Small intestine (tissue), 7 donors: Measurements from ENCODE around the gene GJD4. TPM values are rescaled to one million over a fixed set of nuclear protein-coding genes. Genes with fewer than 3 reads are reported as not detected.
A peak's percentile ranks its signal among the peaks of the same experiment; 100 is the strongest.

Experiments
- DNase-seq, 2 donors: peaks; one replicate each; pipeline versions ENCODE4 v3.0.0 to v3.0.0-alpha.2; 2013
- FAIRE-seq: peaks from 2 replicates; lab custom pipeline; 2012; peaks lifted over from hg19 to GRCh38; lab: Jason Lieb, UNC
- H3K27ac ChIP-seq, 3 donors: one replicate each; pipeline ENCODE4 v1.5.1; 2013; ENCODE audit warnings: low read length in 2 of 3, mild to moderate bottlenecking in 2 of 3, control low read depth in 1 of 3, inconsistent platforms in 1 of 3, low read depth in 1 of 3, moderate library complexity in 1 of 3
- H3K27me3 ChIP-seq, 3 donors: one replicate each; pipeline ENCODE4 v1.6.1; 2013; ENCODE audit warnings: low read length in 3 of 3, inconsistent platforms in 1 of 3; ENCODE audit not compliant: control insufficient read depth in 3 of 3, insufficient read depth in 3 of 3
- H3K36me3 ChIP-seq, 3 donors: one replicate each; pipeline ENCODE4 v1.6.1; 2013; ENCODE audit warnings: low read length in 3 of 3, inconsistent platforms in 1 of 3, low read depth in 1 of 3, mild to moderate bottlenecking in 1 of 3, moderate library complexity in 1 of 3; ENCODE audit not compliant: control insufficient read depth in 3 of 3, insufficient read depth in 2 of 3
- H3K4me1 ChIP-seq, 3 donors: one replicate each; pipeline ENCODE4 v1.6.1; 2013; ENCODE audit warnings: low read length in 2 of 3, inconsistent platforms in 1 of 3, low read depth in 1 of 3, mild to moderate bottlenecking in 1 of 3, moderate library complexity in 1 of 3; ENCODE audit not compliant: control insufficient read depth in 3 of 3, insufficient read depth in 2 of 3
- H3K4me3 ChIP-seq, 3 donors: one replicate each; pipeline ENCODE4 v1.5.1; 2013; ENCODE audit warnings: low read length in 3 of 3, control low read depth in 1 of 3, inconsistent platforms in 1 of 3, low read depth in 1 of 3, mild to moderate bottlenecking in 1 of 3, moderate library complexity in 1 of 3
- H3K9me3 ChIP-seq, 2 donors: one replicate each; pipeline ENCODE4 v1.6.1; 2013; ENCODE audit warnings: low read depth in 1 of 2, low read length in 1 of 2; ENCODE audit not compliant: control insufficient read depth in 2 of 2, insufficient read depth in 1 of 2
- WGBS, 3 donors: extraction: QIAGEN DNeasy Blood & Tissue Kit; methylation state at CpG; one replicate each; pipeline ENCODE4 v1.1.7; 2013; 5-methylcytosine and 5-hydroxymethylcytosine counted together
- polyA plus RNA-seq, 4 donors: library from polyadenylated mRNA; stranded (reverse) in 3 of 4; unstranded in 1 of 4; fragments of 200-250 nt in 3 of 4; fragments of 120-200 nt in 1 of 4; gene quantifications; one replicate each; pipeline versions ENCODE4 v1.2.1 to v1.2.3, GENCODE V29; 2013
- donor health status: healthy with polysubstance abuse.
- donor health status: control.
- donor health status: control.
- donor health status: Bipolar disorder and iron deficiency.
- donor health status: healthy.

The GJD4 gene
- polyA plus RNA-seq, 4 donors: 0.03 to 0.09 TPM; not detected in 2

DNA sequence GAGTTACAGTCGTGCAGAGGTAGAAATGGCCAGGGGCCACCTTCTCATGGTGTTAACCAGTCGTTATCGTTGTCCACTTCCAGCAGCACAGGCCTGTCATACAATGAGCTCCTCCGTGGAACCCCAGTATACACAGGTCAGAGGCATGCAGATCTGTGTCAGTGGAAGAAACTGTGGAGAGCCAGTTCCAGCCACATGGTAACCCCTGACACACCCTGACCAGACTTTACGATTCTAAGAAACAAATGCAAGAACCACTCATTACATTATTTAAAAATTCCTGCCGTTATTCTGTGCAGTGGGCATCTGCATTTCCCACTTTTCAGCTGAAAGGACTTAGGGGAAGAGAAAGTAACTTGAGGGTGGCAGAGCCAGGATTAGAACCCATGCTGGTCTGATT lies 23.5 kb upstream of the GJD4 start:
- FAIRE-seq (no peak), DNase-seq (no peak)
- Histone ChIP-seq H3K27ac (no peak overlapping the region), H3K4me3 (no peak overlapping the region), H3K4me1 (peaks cover 0 to 4% (median 0%) of the 10 kb centered on the region in 3 donors), H3K27me3 (no peaks in the 10 kb centered on the region), H3K9me3 (peaks cover 0 to 5% of the 10 kb centered on the region in 2 donors), H3K36me3 (no peaks in the 10 kb centered on the region)
- WGBS, 3 donors: 89 to 93% (median 90%) methylated on average over 6 of the region's 6 CpGs

DNA sequence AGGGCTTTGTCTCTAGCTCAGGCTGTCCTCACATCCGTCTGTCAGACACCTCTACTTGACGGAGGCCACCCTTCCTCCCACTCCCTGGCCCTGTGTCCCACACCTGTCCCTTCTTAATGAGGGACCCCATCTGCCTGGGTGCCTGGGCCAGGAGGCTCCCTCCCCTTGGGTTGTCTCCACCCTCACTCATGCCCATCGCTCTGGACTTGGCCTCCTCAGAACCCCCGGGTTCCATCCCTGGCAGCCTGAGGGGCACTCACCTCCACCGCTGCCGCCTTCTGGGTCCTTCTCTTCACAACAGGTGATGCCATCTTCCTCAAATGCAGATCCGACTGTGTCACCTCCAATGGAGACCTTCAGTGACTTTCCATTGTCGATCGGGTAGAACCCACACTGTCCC lies 20.2 kb upstream of the GJD4 start:
- FAIRE-seq: no peak
- no peak for DNase-seq
- no peaks in the 10 kb centered on the region for H3K27me3 ChIP-seq
- no peaks in the 10 kb centered on the region for H3K9me3 ChIP-seq
- peaks cover 0 to 4% (median 0%) of the 10 kb centered on the region in 3 donors for H3K4me1 ChIP-seq
- H3K27ac ChIP-seq: no peak overlapping the region
- no peak overlapping the region for H3K4me3 ChIP-seq
- WGBS, 3 donors: 97 to 98% (median 97%) methylated on average over 9 of the region's 9 CpGs
- no peaks in the 10 kb centered on the region for H3K36me3 ChIP-seq

DNA sequence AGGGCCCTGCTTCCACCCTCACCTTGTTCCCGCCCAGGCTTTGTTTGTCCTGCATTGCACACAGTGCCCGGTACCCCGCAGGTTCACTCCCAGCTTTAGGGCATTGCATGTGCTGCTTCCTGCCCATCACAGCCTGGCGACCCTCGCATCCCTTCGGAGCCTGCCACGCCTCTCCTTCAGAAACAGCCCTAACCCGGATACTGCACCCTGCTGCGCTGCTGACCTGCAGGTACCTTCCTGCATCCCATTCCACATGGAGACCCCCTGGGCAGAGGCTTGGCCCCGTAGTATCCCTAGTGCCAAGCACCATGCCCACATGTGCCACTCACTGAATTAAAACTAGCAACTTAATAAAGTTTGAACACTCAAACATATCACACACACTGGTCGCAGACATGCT lies 19.8 kb upstream of the GJD4 start:
- Histone ChIP-seq H3K9me3 (peaks cover 0 to under 1% of the 10 kb centered on the region in 2 donors), H3K36me3 (no peaks in the 10 kb centered on the region), H3K27ac (no peak overlapping the region), H3K27me3 (no peaks in the 10 kb centered on the region), H3K4me1 (peaks cover 0 to 4% (median 0%) of the 10 kb centered on the region in 3 donors), H3K4me3 (no peak overlapping the region)
- DNase-seq: no peak
- FAIRE-seq: no peak
- 85 to 93% (median 88%) methylated on average over 11 of the region's 11 CpGs for WGBS, 3 donors

DNA sequence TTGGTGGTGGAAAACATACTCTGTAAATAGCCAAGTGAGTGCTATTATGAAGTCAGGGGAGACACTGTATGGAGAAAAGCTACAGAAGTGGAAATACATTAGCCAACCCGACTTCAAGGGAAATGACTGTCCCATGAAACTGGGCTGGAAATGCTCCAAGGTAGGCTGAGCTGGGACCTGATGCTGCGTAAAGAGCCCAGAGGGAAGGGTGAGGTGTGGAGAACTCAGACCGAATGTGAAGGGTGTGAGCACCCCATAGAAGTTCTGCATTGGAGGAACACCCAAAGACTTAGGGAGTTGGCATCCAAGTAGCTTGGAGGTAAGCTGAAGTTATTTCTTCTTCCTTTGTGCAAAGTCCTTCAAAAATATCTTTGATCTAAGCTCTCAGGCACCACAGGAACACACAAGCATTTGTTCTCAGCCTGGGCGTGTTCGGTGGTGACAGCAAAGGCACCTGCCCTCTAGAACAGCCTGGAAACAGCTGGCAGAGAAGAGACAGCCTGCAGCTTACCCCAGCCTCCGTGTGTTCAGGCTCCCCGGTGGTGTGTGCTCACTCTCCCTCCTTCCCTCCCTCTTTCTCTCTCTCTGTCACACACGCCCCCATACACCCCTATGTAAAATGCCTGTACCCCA lies 19.1 kb upstream of the GJD4 start:
- no peak for FAIRE-seq
- peaks cover 0 to 4% (median 0%) of the 10 kb centered on the region in 3 donors for H3K4me1 ChIP-seq
- H3K4me3 ChIP-seq: no peak overlapping the region
- H3K9me3 ChIP-seq: peaks cover 0 to 4% of the 10 kb centered on the region in 2 donors
- H3K36me3 ChIP-seq: no peaks in the 10 kb centered on the region
- peak overlapping the region in 1 of 3 donors; percentile 21 for H3K27ac ChIP-seq
- 6 to 34% (median 23%) methylated on average over 8 of the region's 8 CpGs for WGBS, 3 donors
- DNase-seq: peak; percentile 51 to 79
- no peaks in the 10 kb centered on the region for H3K27me3 ChIP-seq

DNA sequence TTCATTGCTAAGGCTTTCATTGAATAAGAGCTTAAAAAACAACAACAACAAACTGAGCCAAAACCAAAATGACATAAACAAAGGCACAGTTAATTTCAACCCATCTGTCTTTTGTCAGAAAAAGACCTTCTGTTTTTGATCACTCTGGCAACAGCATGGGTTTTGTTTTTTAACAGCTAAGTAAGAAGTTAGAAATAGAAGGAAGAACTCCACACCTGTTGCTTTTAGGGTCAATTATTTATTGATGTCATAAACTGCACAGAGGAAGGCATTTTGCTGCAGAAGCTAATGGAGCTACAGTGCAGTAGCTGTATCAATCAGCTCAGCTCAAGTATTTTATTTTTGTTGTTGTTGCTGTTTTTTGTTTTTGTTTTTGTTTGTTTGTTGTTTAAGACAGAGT lies 16.3 kb upstream of the GJD4 start:
- no peak for FAIRE-seq

DNA sequence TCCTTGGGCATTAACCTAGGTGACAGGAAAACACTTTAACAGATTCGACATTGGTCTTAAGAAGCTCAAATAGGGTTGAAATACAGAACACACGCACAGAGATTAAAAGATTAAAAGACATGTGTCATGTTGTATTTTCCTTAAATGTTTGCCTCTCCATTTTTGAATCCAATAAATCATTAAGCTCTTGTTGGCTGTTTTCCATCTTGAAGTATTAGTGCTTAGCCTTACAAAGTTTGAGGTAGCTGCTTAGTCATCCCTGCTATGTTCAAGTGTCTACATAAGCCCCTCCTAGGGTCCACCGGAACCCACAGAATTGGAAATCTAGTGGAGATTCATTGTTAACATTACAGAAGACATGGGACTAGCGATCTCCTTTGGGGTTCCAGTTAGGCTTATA lies 12.7 kb upstream of the GJD4 start:
- 88 to 92% (median 91%) methylated on average over 4 of the region's 4 CpGs for WGBS, 3 donors
- Histone ChIP-seq H3K36me3 (no peaks in the 10 kb centered on the region), H3K27ac (no peak overlapping the region), H3K4me3 (no peak overlapping the region), H3K27me3 (no peaks in the 10 kb centered on the region), H3K4me1 (no peaks in the 10 kb centered on the region), H3K9me3 (peaks cover 0 to 8% of the 10 kb centered on the region in 2 donors)
- FAIRE-seq (no peak), DNase-seq (no peak)

More for the DNA sequence above, 16.3 kb upstream of the GJD4 start:
- Histone ChIP-seq H3K36me3 (no peaks in the 10 kb centered on the region), H3K27ac (no peak overlapping the region), H3K4me3 (no peak overlapping the region), H3K27me3 (no peaks in the 10 kb centered on the region), H3K9me3 (peaks cover 0 to 8% of the 10 kb centered on the region in 2 donors), H3K4me1 (peaks cover 0 to 4% (median 0%) of the 10 kb centered on the region in 3 donors)
- DNase-seq: peak in 1 of 2 donors; percentile 12

DNA sequence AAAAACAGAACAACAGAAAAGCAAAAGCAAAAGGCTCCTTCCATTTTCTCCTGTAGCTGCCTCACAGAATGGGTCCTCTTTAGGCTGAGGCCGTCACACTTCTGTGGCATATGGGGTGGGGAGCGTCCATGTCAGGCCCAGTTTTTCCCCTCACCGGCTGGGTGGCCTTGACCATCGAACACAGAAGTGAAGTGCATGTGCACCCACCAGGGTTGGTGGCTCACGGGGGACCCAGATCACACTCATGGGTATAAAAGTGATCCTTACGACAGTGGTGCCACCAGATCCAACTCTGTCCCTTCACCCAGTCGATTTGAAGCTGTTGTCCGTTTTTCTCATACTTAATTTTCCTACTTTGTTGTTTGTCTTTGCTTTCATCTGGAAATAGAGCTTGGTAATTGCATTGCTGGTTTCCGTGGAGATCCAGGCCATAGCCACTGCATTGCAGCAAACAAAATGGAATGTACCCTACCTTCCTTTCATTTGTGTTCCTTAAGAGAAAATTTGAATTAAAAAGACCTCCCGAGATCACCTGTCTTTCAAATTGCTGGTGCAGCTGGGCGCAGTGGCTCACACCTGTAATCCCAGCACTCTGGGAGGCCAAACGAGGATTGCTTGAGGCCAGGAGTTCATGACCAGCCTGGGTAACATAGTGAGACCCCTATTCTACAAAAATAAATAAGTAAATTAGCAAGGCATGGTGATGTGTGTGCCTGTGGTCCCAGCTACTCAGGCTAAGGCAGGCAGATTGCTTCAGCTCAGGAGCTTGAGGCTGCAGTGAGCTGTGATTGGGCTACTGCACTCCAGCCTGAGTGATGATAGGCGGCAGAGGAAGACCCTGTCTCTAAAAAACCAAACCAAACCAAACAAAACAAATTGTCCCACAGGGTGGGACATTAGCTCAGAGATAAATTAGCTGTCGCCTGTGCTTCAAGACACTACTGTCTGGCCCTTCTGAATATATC lies 10.7 kb upstream of the GJD4 start:
- Histone ChIP-seq H3K27ac (no peak overlapping the region), H3K4me3 (no peak overlapping the region), H3K4me1 (no peaks in the 10 kb centered on the region), H3K36me3 (no peaks in the 10 kb centered on the region), H3K9me3 (peaks cover 0 to 8% of the 10 kb centered on the region in 2 donors), H3K27me3 (no peaks in the 10 kb centered on the region)
- FAIRE-seq (no peak), DNase-seq (no peak)
- 72 to 84% (median 73%) methylated on average over 14 of the region's 14 CpGs for WGBS, 3 donors

DNA sequence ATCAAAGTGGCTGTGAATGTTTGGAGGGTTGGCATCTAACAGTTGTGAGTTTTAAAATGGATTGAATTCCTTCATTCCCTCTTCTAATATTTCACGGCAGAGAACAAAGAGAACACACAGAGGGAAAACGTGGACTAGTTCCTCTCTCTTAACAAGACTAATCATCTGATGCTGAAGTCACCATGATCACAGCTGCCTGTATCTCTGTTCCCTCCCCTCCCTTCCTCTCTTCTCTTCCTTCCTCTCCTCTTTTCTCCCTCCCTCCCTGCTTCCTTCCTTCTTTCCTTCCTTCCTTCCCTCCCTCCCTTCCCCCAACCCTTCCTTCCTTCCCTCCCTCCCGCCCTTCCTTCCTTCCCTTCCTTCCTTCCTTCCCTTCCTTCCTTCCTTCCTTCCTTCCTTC lies 10.0 kb upstream of the GJD4 start:
- DNase-seq (no peak), FAIRE-seq (no peak)
- 42 to 57% (median 45%) methylated on average over 3 of the region's 3 CpGs for WGBS, 3 donors
- Histone ChIP-seq H3K4me1 (no peaks in the 10 kb centered on the region), H3K27ac (no peak overlapping the region), H3K36me3 (no peaks in the 10 kb centered on the region), H3K9me3 (peaks cover 0 to 8% of the 10 kb centered on the region in 2 donors), H3K4me3 (no peak overlapping the region), H3K27me3 (no peaks in the 10 kb centered on the region)
